PC-9 (cell line): ENCODE data around the gene ANKRD6.

Experiments used
- CTCF ChIP-seq: fragments of 200-600 bp; sonication (generic); conservative IDR thresholded peaks from 2 replicates; pipeline ENCODE4 v1.6.1; 2017; ENCODE audit warnings: mixed run types, antibody characterized with exemption, mild to moderate bottlenecking, moderate library complexity
- EZH2 ChIP-seq: fragments of 200-600 bp; sonication (generic); IDR thresholded peaks from 2 replicates; pipeline ENCODE4 v1.8.0; 2017; ENCODE audit warnings: antibody characterized with exemption, low read depth

- no peak for TF ChIP-seq CTCF
- no peak for TF ChIP-seq EZH2
Observed at GRCh38 chr6:89525786-89526562, 93.0 kb downstream of the ANKRD6 start.
